H1 (cell line): ENCODE measurements around the gene TMEM38A. TPM values are rescaled to one million over a fixed set of nuclear protein-coding genes. Genes with fewer than 3 reads are reported as not detected.

ENCODE experiments used
- CTCF ChIA-PET: fragments of 300-600 bp; sonication (Branson Sonifier 250); formaldehyde crosslinking; loops from one replicate; lab custom pipeline; 2021; ENCODE audit not compliant: partially characterized antibody; lab: Charles Lee
- POLR2A ChIA-PET: fragments of 300-600 bp; sonication (Branson Sonifier 250); formaldehyde crosslinking; loops from one replicate; lab custom pipeline; 2021; ENCODE audit warnings: inconsistent platforms; ENCODE audit not compliant: partially characterized antibody; lab: Charles Lee
- DNase-seq, 2 experiments: peaks; one replicate each; pipeline versions ENCODE4 v3.0.0 to v3.0.0-alpha.2; 2010 to 2022; ENCODE audit warnings: low spot score in 2 of 2, low read depth in 1 of 2, mixed read lengths in 1 of 2
- FAIRE-seq: peaks from 2 replicates; lab custom pipeline; 2011; peaks lifted over from hg19 to GRCh38; lab: Jason Lieb, UNC
- H2AFZ ChIP-seq: 2 replicates; pipeline ENCODE4 v1.8.1; 2012; ENCODE audit warnings: low read length, inconsistent platforms
- H2AK5ac ChIP-seq: 2 replicates; pipeline ENCODE4 v1.6.1; 2013; ENCODE audit warnings: low read depth, low read length
- H2BK120ac ChIP-seq: replicated peaks from 2 replicates; pipeline ENCODE3; 2013; ENCODE audit warnings: low read depth, low read length, inconsistent platforms
- H2BK12ac ChIP-seq: 2 replicates; pipeline ENCODE4 v1.6.1; 2013; ENCODE audit warnings: low read depth, low read length
- H2BK15ac ChIP-seq: 2 replicates; pipeline ENCODE4 v1.6.1; 2013; ENCODE audit warnings: low read length
- H2BK20ac ChIP-seq: 2 replicates; pipeline ENCODE4 v1.6.1; 2013; ENCODE audit warnings: low read length
- H2BK5ac ChIP-seq: 2 replicates; pipeline ENCODE4 v1.6.1; 2013; ENCODE audit warnings: low read depth, low read length
- H3K14ac ChIP-seq: 2 replicates; pipeline ENCODE4 v1.6.1; 2013; ENCODE audit warnings: inconsistent platforms; ENCODE audit not compliant: insufficient read length
- H3K18ac ChIP-seq: 2 replicates; pipeline ENCODE4 v1.6.1; 2013; ENCODE audit warnings: low read length; ENCODE audit errors: extremely low read depth
- H3K23ac ChIP-seq: 2 replicates; pipeline ENCODE4 v1.6.1; 2013; ENCODE audit warnings: inconsistent platforms; ENCODE audit not compliant: insufficient read length
- H3K23me2 ChIP-seq: 2 replicates; pipeline ENCODE4 v1.6.1; 2013; ENCODE audit warnings: low read depth, low read length
- H3K27ac ChIP-seq: 2 replicates; pipeline ENCODE4 v1.6.1; 2011; ENCODE audit warnings: low read depth, low read length, inconsistent platforms
- H3K27me3 ChIP-seq, 4 experiments: replicated peaks in 1 of 4; 1 replicate in 1 of 4; 2 replicates in 3 of 4; pipeline versions ENCODE4 v1.6.1 to v1.8.1; 2011 to 2013; ENCODE audit warnings: low read length in 3 of 4, mild to moderate bottlenecking in 3 of 4, inconsistent platforms in 2 of 4, mixed read lengths in 2 of 4, moderate library complexity in 1 of 4; ENCODE audit not compliant: control insufficient read depth in 3 of 4, insufficient read depth in 3 of 4; ENCODE audit errors: extremely low read depth in 1 of 4
- H3K36me3 ChIP-seq, 4 experiments: 2 replicates each; pipeline versions ENCODE4 v1.6.1 to v1.8.1; 2011 to 2013; ENCODE audit warnings: mild to moderate bottlenecking in 4 of 4, low read length in 3 of 4, moderate library complexity in 2 of 4, control low read depth in 1 of 4, inconsistent platforms in 1 of 4; ENCODE audit not compliant: insufficient read depth in 4 of 4, control insufficient read depth in 2 of 4
- H3K4ac ChIP-seq: replicated peaks from 2 replicates; pipeline ENCODE3; 2013; ENCODE audit warnings: low read length, low read depth, mixed read lengths, inconsistent platforms; ENCODE audit not compliant: insufficient read length
- H3K4me1 ChIP-seq, 4 experiments: replicated peaks in 1 of 4; 1 replicate in 1 of 4; 2 replicates in 3 of 4; pipeline versions ENCODE4 v1.6.1 to v1.8.1; 2011 to 2013; ENCODE audit warnings: low read length in 3 of 4, inconsistent platforms in 2 of 4, mixed read lengths in 1 of 4; ENCODE audit not compliant: insufficient read depth in 4 of 4, control insufficient read depth in 3 of 4
- H3K4me2 ChIP-seq, 2 experiments: 2 replicates each; pipeline versions ENCODE4 v1.6.1 to v1.8.1; 2011 to 2013; ENCODE audit warnings: low read depth in 2 of 2, low read length in 2 of 2, control low read depth in 1 of 2, inconsistent platforms in 1 of 2, mild to moderate bottlenecking in 1 of 2; ENCODE audit not compliant: insufficient read depth in 1 of 2
- H3K4me3 ChIP-seq, 4 experiments: fragments of 200-600, 300-600 bp in 1 of 4; sonication (generic), shearing (Covaris generic), sonication (Bioruptor Twin) in 1 of 4; 2 replicates each; pipeline versions ENCODE4 v1.5.1 to v1.8.1; 2011 to 2016; ENCODE audit warnings: low read length in 4 of 4, low read depth in 3 of 4, control low read depth in 2 of 4, inconsistent platforms in 2 of 4, mild to moderate bottlenecking in 2 of 4, mixed read lengths in 1 of 4, moderate library complexity in 1 of 4; ENCODE audit not compliant: insufficient read depth in 2 of 4; ENCODE audit errors: extremely low read depth in 1 of 4
- H3K56ac ChIP-seq: replicated peaks from 2 replicates; pipeline ENCODE3; 2013; ENCODE audit warnings: low read depth, mild to moderate bottlenecking, mixed read lengths, low read length, inconsistent platforms; ENCODE audit not compliant: insufficient read length
- H3K79me1 ChIP-seq: 2 replicates; pipeline ENCODE4 v1.6.1; 2013; ENCODE audit warnings: low read depth, low read length, control low read depth
- H3K79me2 ChIP-seq, 2 experiments: 2 replicates each; pipeline versions ENCODE4 v1.6.1 to v1.8.1; 2012 to 2013; ENCODE audit warnings: low read length in 2 of 2, mild to moderate bottlenecking in 2 of 2, inconsistent platforms in 1 of 2; ENCODE audit not compliant: insufficient read depth in 2 of 2, control insufficient read depth in 1 of 2
- H3K9ac ChIP-seq, 4 experiments: replicated peaks in 1 of 4; 1 replicate in 1 of 4; 2 replicates in 3 of 4; pipeline versions ENCODE4 v1.6.1 to v1.8.1; 2011 to 2013; ENCODE audit warnings: low read depth in 3 of 4, low read length in 3 of 4, control low read depth in 2 of 4, mild to moderate bottlenecking in 2 of 4, moderate library complexity in 2 of 4, inconsistent platforms in 1 of 4; ENCODE audit errors: extremely low read depth in 1 of 4
- H3K9me3 ChIP-seq, 2 experiments: 2 replicates each; pipeline versions ENCODE4 v1.6.1 to v1.8.1; 2012 to 2013; ENCODE audit warnings: mild to moderate bottlenecking in 2 of 2, moderate library complexity in 2 of 2, control low read depth in 1 of 2, inconsistent platforms in 1 of 2, low read depth in 1 of 2, low read length in 1 of 2, mixed read lengths in 1 of 2; ENCODE audit not compliant: insufficient read depth in 2 of 2
- H4K20me1 ChIP-seq, 2 experiments: replicated peaks in 1 of 2; 2 replicates each; pipeline versions ENCODE3 to v1.8.1; 2011 to 2013; ENCODE audit warnings: inconsistent platforms in 2 of 2, low read length in 2 of 2, mild to moderate bottlenecking in 1 of 2; ENCODE audit not compliant: insufficient read depth in 2 of 2, control insufficient read depth in 1 of 2
- H4K5ac ChIP-seq: 2 replicates; pipeline ENCODE4 v1.6.1; 2013; ENCODE audit warnings: low read length, low read depth, mixed read lengths, inconsistent platforms; ENCODE audit not compliant: insufficient read length
- H4K8ac ChIP-seq: 2 replicates; pipeline ENCODE4 v1.8.0; 2013; ENCODE audit warnings: mild to moderate bottlenecking, moderate library complexity, low read length, inconsistent platforms; ENCODE audit not compliant: insufficient read depth; ENCODE audit errors: extremely low read depth
- H4K91ac ChIP-seq: replicated peaks from 2 replicates; pipeline ENCODE3; 2013; ENCODE audit warnings: low read length, mixed read lengths, inconsistent platforms; ENCODE audit not compliant: insufficient read length
- E2F6 ChIP-seq: IDR thresholded peaks from 2 replicates; pipeline ENCODE4 v1.6.1; 2012; ENCODE audit warnings: inconsistent platforms
- EP300 ChIP-seq, 2 experiments: IDR thresholded peaks; 1 replicate in 1 of 2; 2 replicates in 1 of 2; pipeline ENCODE4 v1.6.1; 2011 to 2012; ENCODE audit warnings: low read depth in 2 of 2, low read length in 2 of 2, mild to moderate bottlenecking in 2 of 2, borderline replicate concordance in 1 of 2, inconsistent platforms in 1 of 2, moderate library complexity in 1 of 2
- FOSL1 ChIP-seq: IDR thresholded peaks from 2 replicates; pipeline ENCODE4 v1.6.1; 2011; ENCODE audit warnings: mild to moderate bottlenecking, low read depth, low read length, moderate library complexity; ENCODE audit not compliant: insufficient read depth
- GABPA ChIP-seq: IDR thresholded peaks from 2 replicates; pipeline ENCODE4 v1.6.1; 2011; ENCODE audit warnings: mild to moderate bottlenecking, low read length, moderate library complexity, borderline replicate concordance; ENCODE audit not compliant: insufficient read depth
- POLR2AphosphoS5 ChIP-seq: IDR thresholded peaks from 2 replicates; pipeline ENCODE4 v1.6.1; 2011; ENCODE audit warnings: low read depth, low read length
- TAF1 ChIP-seq: IDR thresholded peaks from 2 replicates; pipeline ENCODE4 v1.6.1; 2011; ENCODE audit warnings: mild to moderate bottlenecking, low read depth, low read length
- TBP ChIP-seq: IDR thresholded peaks from 2 replicates; pipeline ENCODE4 v1.6.1; 2011; ENCODE audit warnings: low read depth, low read length, improper control_type of control experiment
- ZNF274 ChIP-seq: IDR thresholded peaks from 2 replicates; pipeline ENCODE4 v1.7.0; 2012; ENCODE audit warnings: low read length, borderline replicate concordance; ENCODE audit errors: extremely low read depth
- WGBS, 2 experiments: shearing (Covaris generic) in 1 of 2; methylation state at CpG; one replicate each; pipeline versions ENCODE4 v1.1.6 to v1.1.7; 2013 to 2015; ENCODE audit warnings: low lambda C conversion rate in 2 of 2, mixed read lengths in 2 of 2, inconsistent platforms in 1 of 2, low coverage in 1 of 2, missing lambda C conversion rate in 1 of 2; ENCODE audit not compliant: insufficient replicate concordance in 2 of 2, insufficient coverage in 1 of 2, insufficient read length in 1 of 2; ENCODE audit errors: extremely low coverage in 1 of 2, missing lambda C conversion rate in 1 of 2; 5-methylcytosine and 5-hydroxymethylcytosine counted together
- polyA plus RNA-seq, 7 experiments: library from polyadenylated mRNA; depleted of rRNA in 3 of 7; stranded (reverse) in 5 of 7; unstranded in 2 of 7; fragments of >200 nt in 5 of 7; fragments of 200-250 nt in 2 of 7; gene quantifications; 1 replicate in 5 of 7; 2 replicates in 1 of 7; 4 replicates in 1 of 7; pipeline versions ENCODE4 v1.2.1 to v1.2.3, GENCODE V29; 2011 to 2013; ENCODE audit warnings: missing spikeins in 2 of 7, mixed read lengths in 2 of 7
- total RNA-seq: library from RNA; stranded (reverse); fragmentation: NEBNext Ultra II Directional; extraction: Animal tissue kit (Norgen Biotek cat#: 25700); gene quantifications from 2 replicates; pipeline ENCODE4 v1.2.1, GENCODE V29; 2021

The TMEM38A gene
- total and polyA plus RNA-seq, 2 of the 8 experiments (the other 6 are each of a cell fraction or from before 2014, with no cell fraction given), result 8.9 to 9.2 TPM

DNA sequence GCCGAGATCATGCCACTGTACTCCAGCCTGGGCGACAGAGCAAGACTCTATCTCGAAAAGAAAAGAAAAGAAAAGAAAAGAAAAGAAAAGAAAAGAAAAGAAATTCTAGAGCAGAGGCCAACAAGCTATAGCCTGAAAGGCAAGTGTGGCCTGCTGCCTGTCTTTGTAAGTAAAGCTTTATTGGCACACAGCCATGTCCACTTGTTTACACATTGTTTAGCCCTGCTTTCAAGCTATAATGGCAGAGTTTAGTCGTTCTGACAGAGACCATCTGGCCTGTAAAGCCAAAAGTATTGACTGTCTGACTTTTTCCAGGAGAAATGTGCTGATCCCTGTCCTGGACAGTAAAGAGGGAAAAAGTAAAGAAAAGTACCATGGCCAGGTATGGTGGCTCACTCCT lies 77.0 kb downstream of the TMEM38A start:
- no peak overlapping the region for H2BK120ac ChIP-seq
- DNase-seq, result no peak
- H3K4ac ChIP-seq, result no peak overlapping the region
- no peak overlapping the region for H4K91ac ChIP-seq
- peaks cover 0 to 7% (median 3%) of the 10 kb centered on the region in 4 experiments; a peak in 3 of 7 replicates for H3K4me1 ChIP-seq
- no peak overlapping the region for H2BK5ac ChIP-seq
- no peak for FAIRE-seq
- no peaks in the 10 kb centered on the region for H3K36me3 ChIP-seq
- H3K27ac ChIP-seq, result no peak overlapping the region
- no peak overlapping the region for H3K23ac ChIP-seq
- no peak for TF ChIP-seq POLR2AphosphoS5
- no peak for TF ChIP-seq TAF1
- no peak for TF ChIP-seq FOSL1
- TF ChIP-seq TBP, result no peak
- no peak for TF ChIP-seq E2F6
- TF ChIP-seq ZNF274, result no peak
- no peak for TF ChIP-seq EP300 (IDR thresholded peaks at IDR 0.05; ENCODE audit: borderline replicate concordance in 1 of 2, low read depth in 2 of 2, low read length in 2 of 2)
- no peak for TF ChIP-seq GABPA
- POLR2A ChIA-PET, result interaction anchor here (0.6 kb wide), 1 partner anchor 30 kb away, joined by 3 read pairs; no protein-coding TSS in a partner anchor
- no peak overlapping the region for H4K5ac ChIP-seq
- H2BK12ac ChIP-seq, result no peak overlapping the region
- H3K79me2 ChIP-seq, result no peaks in the 10 kb centered on the region
- H3K4me2 ChIP-seq, result no peak overlapping the region
- H3K4me3 ChIP-seq, result no peak overlapping the region
- no peak overlapping the region for H3K56ac ChIP-seq
- no peak overlapping the region for H2BK15ac ChIP-seq
- H4K20me1 ChIP-seq, result peaks cover 0 to 2% of the 10 kb centered on the region in 2 experiments
- 0 out of 4 replicates have a peak, but pooled peaks cover 0 to 3% of the 10 kb centered on the region in 2 experiments for H3K9me3 ChIP-seq
- no peak overlapping the region for H2BK20ac ChIP-seq
- no peak overlapping the region for H2AK5ac ChIP-seq
- H3K14ac ChIP-seq, result no peak overlapping the region
- no peak overlapping the region for H2AFZ ChIP-seq
- H4K8ac ChIP-seq, result no peak overlapping the region
- no peaks in the 10 kb centered on the region for H3K27me3 ChIP-seq
- WGBS, 2 experiments, result 92% methylated on average over 4 of the region's 4 CpGs; no CpG with 5 or more reads in 1 of the 2 experiments
- H3K79me1 ChIP-seq, result no peaks in the 10 kb centered on the region
- H3K23me2 ChIP-seq, result no peaks in the 10 kb centered on the region
- no peak overlapping the region for H3K18ac ChIP-seq
- CTCF ChIA-PET, result no interaction called here
- no peak overlapping the region for H3K9ac ChIP-seq
